CD4-positive, alpha-beta T cell treated with Interleukin-21 for 1 hour (primary cell): ENCODE measurements around the gene SPIB.
"Not testable (repeated sequence)": the region's sequence is repeated elsewhere in the genome, so short reads cannot be mapped to it uniquely, and the experiment has no call there.

Source experiments
- DNase-seq: peaks from one replicate; pipeline ENCODE4 v3.0.0-alpha.2; 2020

SPIB gene

DNA sequence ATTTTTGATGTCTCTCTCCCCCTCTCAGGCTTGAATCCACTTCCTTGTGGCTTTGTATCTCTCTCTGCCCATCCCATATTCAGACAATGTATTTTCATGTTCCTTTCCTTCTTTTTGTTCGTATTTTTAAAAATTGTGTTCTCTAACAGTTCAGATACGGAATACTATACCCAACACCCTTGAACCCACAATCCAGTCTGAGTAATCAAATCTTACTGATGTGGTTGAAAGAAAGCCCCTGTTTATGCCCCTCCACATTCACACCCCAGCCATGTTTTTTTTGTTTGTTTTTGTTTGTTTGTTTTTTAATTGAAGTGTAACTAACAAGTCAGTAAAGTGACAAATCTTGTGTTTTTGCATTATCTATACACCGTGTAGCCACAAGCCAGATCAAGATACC is 1.4 kb downstream of the SPIB start:
- DNase-seq = no peak

DNA sequence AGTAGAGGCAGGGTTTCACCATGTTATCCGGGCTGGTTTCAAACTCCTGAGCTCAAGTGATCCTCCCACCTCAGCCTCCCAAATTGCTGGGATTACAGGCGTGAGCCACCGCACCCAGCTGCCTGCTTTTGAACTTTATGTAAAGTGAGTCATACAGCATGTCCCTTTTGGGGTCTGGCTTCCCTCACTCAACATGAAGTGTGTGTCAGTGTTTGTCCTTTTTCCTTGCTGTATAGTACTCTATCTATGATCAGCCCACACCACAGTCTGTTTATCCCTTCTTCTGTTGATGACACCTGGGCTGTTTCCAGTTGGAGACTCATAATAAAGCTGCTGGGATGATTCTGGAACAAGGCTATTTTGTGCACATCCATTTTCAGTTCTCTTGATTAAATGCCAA is 2.1 kb downstream of the SPIB start:
- no peak for DNase-seq

DNA sequence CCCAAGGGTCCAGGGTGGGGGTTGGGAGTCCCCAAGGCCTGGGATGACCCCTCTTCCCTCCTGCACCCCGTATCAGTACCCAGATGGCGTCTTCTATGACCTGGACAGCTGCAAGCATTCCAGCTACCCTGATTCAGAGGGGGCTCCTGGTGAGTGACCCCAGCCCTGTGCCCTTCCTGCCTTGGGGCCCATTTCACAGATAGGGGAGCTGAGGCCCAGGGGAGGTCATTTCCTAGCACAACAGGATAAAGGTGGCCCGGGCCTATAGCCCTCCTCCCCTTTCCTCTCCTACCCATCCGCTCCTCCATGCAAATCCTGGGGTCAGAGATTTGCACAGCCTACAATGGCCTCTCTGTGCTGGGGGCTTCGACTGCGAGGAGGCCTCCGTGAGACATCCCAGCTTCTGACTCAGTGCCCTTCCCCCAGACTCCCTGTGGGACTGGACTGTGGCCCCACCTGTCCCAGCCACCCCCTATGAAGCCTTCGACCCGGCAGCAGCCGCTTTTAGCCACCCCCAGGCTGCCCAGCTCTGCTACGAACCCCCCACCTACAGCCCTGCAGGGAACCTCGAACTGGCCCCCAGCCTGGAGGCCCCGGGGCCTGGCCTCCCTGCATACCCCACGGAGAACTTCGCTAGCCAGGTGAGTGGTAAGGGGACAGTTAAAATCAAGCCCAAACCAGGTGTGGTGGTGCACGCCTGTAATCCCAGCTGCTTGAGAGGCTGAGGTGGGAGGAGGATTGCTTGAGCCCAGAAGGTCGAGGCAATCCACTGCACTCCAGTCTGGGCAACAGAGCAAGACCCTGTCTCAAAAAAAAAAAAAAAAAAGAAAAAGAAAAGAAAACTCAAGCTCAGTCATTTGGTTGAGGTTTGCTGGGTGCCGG is 3.9 kb downstream of the SPIB start:
- DNase-seq = no peak

DNA sequence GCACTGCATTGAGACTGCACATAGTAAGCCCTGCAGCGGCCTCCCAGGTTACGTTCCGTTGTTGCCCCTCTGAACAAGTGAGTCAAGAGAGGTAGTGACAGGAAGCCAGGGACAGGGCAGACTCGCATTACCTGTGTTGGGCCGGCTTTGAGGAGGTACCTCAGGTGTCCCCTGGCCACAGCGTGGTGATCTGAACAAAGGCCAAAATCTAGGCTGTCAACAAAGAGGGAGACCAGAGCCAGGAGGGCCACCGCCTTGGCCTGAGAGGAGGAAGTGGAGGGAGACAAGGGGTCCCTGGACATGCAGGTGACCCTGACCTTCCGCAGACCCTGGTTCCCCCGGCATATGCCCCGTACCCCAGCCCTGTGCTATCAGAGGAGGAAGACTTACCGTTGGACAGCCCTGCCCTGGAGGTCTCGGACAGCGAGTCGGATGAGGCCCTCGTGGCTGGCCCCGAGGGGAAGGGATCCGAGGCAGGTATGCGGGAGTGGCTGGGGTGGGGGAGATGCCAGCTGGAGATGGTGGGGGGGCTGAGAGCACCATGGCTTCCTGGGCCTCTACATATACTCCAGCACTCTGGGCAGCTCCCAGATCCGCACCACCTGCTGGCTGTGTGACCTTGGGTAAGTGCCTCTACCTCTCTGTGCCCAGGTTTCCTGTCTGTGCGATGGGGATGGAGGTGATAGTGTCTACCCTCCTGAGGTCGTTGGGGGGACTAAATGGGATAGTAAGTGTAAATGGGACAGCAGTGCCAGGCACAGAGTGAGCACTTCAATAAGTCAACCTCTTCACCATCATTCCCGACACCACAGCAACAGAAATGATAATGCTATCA is 4.8 kb downstream of the SPIB start:
- DNase-seq = no peak

DNA sequence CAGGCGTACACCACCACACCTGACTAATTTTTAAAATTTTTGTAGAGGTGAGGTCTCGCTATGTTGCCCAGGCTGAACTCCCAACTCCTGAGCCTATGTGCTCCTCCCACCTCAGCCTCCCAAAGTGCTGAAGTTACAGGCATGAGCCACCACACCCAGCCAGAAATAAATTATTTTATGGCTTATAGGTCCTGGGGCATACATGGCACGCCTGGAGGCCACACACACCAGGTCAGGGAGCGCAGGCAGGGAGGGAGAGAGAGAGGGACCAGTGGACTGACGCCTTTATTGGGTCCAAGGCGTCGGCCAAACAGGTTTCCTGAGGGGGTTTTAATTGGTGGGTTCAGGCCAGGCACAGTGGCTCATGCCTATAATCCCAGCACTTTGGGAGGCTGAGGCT is 6.8 kb downstream of the SPIB start:
- no peak for DNase-seq

DNA sequence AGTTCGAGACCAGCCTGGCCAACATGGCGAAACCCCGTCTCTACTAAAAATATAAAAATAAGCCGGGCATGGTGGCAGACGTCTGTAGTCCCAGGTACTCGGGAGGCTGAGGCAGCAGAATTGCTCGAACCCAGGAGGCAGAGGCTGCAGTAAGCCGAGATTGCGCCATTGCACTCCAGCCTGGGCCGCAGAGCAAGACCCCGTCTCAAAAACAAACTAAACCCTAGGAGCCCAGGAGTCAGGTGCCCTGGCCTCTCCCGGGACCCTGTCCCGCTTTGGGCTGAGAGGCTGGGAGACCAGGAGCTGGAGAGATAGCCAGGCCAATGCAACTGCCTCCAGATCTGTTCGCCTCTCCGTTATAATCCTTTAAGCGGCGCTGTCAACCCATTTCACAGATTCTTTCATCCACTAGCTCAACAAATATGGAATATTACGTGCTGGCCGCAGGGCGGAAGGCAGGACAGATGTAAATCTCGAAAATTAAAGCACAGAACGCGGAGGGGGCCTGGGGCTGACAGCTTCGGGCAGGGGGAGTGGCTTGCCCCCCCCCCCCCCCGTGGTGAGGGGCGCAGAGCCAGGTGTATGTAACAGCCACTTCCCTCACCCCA is 8.7 kb downstream of the SPIB start:
- DNase-seq = no peak

DNA sequence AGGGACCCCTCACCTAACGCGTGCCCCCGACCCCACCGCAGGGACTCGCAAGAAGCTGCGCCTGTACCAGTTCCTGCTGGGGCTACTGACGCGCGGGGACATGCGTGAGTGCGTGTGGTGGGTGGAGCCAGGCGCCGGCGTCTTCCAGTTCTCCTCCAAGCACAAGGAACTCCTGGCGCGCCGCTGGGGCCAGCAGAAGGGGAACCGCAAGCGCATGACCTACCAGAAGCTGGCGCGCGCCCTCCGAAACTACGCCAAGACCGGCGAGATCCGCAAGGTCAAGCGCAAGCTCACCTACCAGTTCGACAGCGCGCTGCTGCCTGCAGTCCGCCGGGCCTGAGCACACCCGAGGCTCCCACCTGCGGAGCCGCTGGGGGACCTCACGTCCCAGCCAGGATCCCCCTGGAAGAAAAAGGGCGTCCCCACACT is 9.3 kb downstream of the SPIB start:
- peak; percentile 56 for DNase-seq

DNA sequence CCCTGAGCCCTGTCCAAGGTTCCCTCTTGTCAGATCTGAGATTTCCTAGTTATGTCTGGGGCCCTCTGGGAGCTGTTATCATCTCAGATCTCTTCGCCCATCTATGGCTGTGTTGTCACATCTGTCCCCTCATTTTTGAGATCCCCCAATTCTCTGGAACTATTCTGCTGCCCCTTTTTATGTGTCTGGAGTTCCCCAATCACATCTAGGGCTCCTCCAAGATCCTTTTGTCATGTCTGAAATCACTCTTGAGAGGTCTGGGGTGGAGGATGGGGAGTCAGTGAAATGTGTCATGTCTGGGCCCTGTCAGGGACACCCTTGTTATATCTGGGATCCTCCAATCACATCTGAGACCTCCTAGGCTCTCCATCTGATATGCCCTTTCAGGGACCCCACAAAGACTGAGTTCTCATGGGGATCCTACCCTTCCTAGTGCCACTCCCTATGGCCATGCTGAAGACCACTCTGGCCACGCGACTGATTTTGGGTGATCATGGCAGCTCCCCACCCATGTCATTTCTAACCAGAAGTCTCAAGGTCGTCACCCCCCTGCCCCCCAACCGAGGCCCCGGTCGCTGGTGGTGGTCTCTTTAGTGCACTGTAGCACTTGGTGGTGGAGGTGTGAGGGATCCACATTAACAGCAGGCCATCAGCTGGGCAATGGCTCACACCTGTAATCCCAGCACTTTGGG is 10.2 kb downstream of the SPIB start:
- no peak for DNase-seq

DNA sequence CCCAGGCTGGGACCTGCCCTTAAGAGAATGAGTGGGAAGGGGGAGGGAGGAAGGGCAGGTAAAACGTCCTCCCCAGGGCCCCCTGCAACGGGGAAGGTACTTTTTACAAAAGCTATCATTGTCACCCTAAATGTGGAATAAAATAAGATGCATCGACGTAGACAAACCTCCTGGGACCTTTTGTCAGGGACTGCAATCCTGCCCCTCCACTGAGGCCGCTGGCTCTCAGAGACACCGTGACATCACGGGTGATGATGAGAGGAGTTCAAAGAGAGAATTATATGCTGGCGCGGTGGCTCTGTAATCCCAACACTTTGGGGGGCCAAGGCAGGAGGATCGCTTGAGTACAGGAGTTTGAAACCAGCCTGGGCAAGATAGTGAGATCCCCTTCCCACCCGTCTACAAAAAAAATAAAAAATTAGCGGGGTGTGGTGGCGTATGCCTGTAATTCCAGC is 12.2 kb downstream of the SPIB start:
- no peak for DNase-seq

DNA sequence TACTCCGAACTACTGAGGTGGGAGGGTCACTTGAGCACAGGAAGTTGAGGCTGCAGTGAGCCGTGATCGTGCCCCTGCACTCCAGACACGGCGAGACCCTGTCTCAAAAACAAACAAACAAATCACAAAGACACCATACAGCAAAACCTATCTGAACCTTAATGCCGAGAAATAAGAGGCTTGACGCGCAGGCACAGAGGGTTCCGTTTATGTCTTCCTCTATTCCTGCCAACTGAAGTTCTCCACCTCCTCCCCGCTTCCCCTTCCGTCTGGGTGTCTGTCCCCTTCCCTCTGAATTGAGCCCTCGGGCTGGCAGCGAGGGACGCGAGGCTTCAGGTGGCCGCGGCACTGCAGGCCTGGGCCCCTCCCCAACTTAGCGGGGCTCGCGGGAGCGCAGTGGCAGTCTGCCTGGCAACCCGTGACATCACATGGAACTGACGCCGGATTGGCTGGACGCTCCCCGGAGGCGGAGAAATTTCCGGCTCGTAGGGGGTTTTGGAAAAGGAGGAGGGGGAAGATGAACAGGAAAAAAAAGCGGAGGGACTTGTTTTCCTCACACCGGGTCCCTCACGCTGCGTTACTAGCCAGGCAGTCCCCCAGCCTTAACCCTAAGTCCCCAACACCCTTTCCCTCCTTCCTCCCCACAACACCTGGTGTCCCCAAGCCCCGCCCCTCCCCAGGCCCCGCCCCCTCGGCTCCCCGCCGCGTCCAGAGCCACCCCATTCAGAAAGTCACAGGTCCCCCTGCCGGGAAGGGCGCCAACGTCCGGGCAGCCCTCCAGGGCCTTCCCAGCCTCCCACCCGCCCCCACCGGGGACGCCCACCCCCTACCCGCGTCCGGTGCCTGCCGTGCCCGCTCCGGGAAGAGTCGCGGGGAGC is 12.8 kb downstream of the SPIB start:
- DNase-seq = peak; percentile 93

DNA sequence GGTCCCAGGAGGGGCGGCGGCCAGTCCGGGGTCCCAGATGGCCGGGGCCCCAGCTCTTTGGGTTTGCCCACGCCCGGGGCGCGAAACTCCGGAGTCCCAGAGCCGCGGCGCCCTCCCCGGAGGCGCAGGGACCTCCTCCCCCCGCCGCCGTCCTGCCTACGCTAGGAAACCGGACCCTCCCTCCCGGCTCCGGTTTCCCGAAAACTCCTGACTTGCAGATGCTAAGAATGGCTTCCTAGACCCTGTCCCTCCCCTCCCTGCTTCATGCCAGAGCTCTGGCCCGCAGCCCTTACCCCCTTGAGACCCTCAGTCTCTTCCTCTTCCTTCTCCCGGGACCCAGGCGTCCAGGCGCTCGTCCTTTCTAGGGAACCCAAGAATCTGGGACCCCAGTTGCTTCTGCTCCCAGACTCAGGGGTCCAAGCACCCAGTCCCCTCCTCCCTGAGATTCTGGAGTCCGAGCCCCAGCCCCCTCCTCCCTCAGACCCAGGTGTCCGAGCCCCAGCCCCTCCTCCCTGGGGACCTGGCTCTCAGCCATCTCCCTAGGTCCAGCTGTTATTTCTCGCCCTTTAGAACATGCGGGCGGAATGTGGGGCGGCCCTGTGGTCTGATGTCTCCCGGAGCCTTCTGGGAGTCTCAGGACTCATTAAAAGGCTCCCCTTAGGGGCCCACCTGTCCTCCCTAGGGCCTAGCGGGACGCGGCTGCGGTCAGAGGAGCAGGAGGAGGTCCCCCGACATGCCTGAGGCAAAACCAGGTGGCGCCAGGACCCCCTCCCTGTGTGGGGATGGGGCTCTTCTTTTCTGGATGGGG is 13.7 kb downstream of the SPIB start, which contains the start of gene MYBPC2:
MYBPC2 (plus strand) TSS at position 672 of the 808 bp plus-strand sequence; CDS start at position 734, 62 bp downstream.
- DNase-seq = no peak

DNA sequence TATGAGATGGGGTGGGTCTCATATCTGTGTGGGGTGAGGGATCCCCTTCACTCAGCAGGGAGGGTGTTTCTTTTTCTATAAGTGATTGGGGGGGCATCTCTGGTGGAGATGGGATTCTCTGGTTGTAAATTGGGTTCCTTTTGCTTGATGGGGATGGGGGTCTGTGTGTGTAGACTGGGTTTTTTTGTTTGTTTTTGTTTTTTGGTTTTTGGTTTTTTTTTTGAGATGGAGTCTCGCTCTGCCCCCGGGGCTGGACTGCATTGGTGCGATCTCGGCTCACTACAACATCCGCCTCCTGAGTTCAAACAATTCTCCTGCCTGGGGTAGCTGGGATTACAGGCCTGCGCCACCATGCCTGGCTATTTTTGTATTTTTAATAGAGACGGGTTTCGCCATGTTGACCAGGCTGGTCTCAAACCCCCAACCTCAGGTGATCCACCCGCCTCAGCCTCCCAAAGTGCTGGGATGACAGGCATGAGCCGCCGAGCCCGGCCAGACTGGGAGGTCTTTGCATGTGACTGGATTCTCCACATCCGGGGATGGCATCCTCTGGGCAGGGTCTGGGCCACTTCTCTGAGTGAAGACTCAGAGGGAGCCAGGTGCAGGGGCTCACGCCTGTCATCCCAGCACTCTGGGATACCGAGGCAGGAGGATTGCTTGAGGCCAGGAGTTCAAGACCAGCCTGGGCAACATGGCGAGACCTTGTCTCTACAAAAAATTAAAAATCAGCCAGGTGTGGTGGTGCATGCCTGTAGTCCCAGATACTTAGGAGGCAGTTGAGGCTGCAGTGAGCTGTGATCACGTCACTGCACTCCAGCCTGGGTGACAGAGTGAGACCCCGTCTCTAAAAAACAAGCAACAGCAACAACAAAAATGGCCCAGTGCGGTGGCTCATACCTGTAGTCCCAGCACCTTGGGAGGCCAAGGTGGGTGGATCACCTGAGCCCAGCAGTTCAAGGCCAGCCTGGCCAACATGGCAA is 14.8 kb downstream of the SPIB start:
- DNase-seq = no peak

DNA sequence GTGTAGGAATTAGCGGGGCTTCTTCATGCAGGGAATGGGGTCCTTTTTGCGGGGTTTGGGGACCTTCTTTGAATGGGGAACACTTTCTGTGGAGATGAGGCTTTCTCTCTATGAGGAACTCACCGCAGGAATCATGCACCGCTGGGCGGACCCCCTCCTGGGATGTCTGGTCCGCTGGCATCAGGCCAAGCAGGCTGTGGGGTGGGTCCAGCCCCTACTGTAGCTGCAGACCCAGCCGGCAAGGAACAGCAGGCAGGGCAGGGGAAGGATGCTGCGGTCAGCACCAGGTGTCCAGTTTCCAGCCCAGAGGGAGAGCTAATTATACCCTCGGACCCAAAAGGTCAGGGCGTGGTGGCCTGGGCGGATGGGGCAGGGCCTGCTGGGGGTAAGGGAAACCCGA is 15.8 kb downstream of the SPIB start:
- DNase-seq = no peak

DNA sequence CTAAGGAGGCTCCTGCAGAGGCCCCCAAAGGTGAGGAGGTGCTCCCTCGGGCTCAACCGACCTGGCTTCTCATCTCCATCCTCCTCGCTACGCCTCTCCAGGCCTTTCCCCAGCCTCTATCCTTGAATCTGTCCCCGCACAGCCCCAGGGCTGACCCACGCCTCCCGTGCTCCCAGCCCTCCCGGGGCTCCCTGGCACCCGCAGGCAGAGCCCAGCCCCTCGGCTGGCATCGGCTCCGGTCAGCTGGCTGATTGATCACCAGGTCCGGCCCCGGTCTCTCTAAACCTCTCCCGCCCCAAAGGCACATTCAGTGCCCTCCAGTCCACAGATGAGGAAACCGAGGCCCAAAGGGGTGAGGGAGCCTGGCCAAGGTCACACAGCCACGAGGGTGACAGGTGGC is 16.5 kb downstream of the SPIB start:
- no peak for DNase-seq

DNA sequence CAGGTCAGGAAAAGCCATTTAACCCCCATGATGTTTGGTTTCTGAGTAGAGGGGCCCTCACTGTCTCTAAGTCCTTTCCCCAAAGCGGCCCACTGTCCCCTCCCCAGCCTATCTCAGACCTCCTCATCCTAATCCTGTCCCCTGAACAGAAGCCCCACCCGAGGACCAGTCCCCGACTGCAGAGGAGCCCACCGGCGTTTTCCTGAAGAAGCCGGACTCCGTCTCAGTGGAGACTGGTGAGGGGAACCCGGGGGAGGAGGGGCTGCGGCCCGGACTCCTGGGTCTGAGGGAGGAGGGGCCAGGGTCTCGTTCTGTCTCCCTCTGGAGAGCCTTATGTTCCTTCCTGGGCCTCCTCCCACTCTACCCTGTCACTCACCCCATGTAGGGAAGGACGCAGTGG is 16.9 kb downstream of the SPIB start:
- no peak for DNase-seq

DNA sequence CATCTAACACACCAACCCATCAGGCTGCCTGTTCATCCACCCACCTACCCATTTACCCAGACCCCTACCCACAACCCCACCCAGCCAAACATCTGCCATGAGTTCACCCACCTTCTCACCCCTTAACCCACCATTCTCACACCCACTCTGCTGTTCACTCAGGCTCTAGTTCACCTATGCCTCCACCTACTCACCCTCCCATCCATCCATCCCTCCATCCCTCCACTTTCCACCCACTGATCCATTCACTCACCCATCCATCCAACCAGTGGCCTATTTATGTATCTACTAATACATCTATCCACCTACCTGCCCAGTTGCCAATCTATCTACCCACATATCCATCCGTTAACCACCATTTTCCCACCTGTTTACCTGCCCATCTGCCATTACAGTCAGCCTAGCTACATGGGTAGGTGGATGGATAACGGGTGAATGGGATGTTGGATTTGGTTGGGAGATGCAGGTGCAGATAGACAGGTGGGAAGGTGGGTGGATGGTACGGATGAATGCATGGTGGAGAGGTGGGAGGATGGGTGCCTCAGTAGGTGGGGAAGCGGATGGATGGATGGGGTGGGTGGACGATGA is 19.2 kb downstream of the SPIB start:
- DNase-seq = no peak

DNA sequence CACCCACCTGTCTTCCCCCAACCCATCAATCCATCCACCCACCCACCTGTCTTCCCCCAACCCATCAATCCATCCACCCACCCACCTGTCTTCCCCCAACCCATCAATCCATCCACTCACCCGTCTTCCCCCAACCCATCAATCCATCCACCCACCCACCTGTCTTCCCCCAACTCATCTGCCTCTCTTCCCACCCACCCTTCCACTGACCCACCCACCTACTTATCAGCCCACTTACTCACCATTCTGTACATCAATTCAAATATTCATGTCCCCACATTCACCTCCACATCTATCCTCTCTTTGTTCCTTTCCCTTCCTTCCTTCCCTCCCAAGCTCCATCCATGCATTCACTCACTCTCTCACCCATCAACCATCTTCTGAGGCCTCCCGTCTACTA is 20.4 kb downstream of the SPIB start:
- DNase-seq = not testable (repeated sequence)

DNA sequence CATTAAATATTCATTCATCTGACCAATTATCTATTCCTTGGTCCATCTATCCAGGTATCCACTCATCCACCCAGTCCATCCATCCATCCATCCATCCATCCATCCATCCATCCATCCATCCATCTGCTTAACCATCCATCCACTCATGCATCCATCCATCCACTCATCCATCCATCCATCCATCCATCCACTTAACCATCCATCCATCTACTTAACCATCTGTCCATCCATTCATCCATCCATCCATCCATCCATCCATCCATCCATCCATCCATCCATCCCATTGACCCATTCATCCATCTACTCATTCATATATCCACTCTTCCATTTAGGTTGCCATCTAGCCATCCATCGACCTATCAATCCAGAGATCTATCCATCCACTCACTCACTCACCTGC is 25.3 kb downstream of the SPIB start:
- DNase-seq = no peak

DNA sequence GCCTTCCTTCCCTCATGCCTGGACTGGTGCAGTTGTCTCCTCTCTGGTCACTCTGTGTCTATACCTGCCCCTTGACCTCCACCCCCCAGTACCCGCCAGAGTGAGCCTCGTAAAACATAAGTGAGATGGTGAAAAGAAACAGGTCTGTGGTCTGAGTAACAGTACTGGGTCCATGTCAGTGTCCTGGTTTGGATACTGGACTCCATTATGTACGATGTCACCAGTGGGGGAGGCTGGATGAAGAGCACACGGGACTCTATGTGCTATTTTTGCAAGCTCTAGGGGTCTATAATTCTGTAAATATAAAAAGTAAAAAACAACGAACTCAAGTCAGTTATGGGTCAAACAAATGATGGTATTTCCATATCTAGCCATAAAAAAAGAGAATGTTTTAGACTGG is 28.3 kb downstream of the SPIB start:
- no peak for DNase-seq
